Activated CD4-positive, alpha-beta memory T cell treated with anti-CD3 and anti-CD28 coated beads for 36 hours (primary cell): ENCODE measurements around the gene MAP1B. TPM values are rescaled to one million over a fixed set of nuclear protein-coding genes. Genes with fewer than 3 reads are reported as not detected.

ENCODE experiments used
- CTCF ChIA-PET: fragments of 350-600 bp; sonication (Branson Sonifier 250); formaldehyde crosslinking; loops from one replicate; lab custom pipeline; 2021; ENCODE audit warnings: antibody characterized with exemption, inconsistent platforms; lab: Charles Lee
- POLR2A ChIA-PET: fragments of 350-600 bp; sonication (Branson Sonifier 250); formaldehyde crosslinking; loops from one replicate; lab custom pipeline; 2021; ENCODE audit warnings: antibody characterized with exemption; lab: Charles Lee
- DNase-seq: peaks from one replicate; pipeline ENCODE4 v3.0.0-alpha.2; 2020
- H3K27ac Mint-ChIP-seq: one replicate; pipeline ENCODE4 v1.8.0; 2021; ENCODE audit warnings: mixed read lengths
- H3K27me3 Mint-ChIP-seq: one replicate; pipeline ENCODE4 v1.8.0; 2021; ENCODE audit warnings: mixed read lengths
- H3K36me3 Mint-ChIP-seq: one replicate; pipeline ENCODE4 v1.8.0; 2021; ENCODE audit warnings: mixed read lengths
- H3K4me1 Mint-ChIP-seq: one replicate; pipeline ENCODE4 v1.8.0; 2021; ENCODE audit warnings: low read depth, mixed read lengths
- H3K4me3 Mint-ChIP-seq: one replicate; pipeline ENCODE4 v1.8.0; 2021; ENCODE audit warnings: mild to moderate bottlenecking, mixed read lengths
- H3K9me3 Mint-ChIP-seq: one replicate; pipeline ENCODE4 v1.8.0; 2021; ENCODE audit warnings: mixed read lengths
- intact Hi-C: fragments of 100-400 bp; cut with micrococcal nuclease; formaldehyde crosslinking; loops from one replicate; pipeline ENCODE4 v1.15.1; 2023
- total RNA-seq, 2 experiments: library from RNA; stranded (reverse); gene quantifications; one replicate each; pipeline ENCODE4 v1.2.3, GENCODE V29; 2021

The MAP1B gene
- total RNA-seq, 2 experiments from 2014 or later: 0.51 to 0.78 TPM

DNA sequence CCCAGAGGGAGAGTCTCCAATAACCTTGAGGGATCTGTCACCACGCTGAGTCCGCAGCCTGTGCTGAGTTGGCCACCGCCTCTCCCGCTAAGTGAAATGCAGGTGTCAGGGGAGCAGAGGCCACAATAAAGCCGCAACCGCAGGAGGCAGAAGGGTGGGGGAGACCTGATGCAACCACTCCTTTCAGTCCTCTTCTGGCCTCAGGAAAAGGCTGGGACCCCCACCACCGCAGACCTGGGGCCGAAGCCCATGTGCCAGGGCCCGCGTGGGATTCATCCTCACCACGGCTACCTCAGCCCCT is 576 bp downstream of the MAP1B start:
- Mint-ChIP-seq H3K9me3 (no peaks in the 10 kb centered on the region), H3K4me1 (peaks cover 8% of the 10 kb centered on the region), H3K27ac (no peak overlapping the region), H3K27me3 (peaks cover 56% of the 10 kb centered on the region), H3K36me3 (no peaks in the 10 kb centered on the region), H3K4me3 (peak overlapping the region; percentile 37)
- CTCF ChIA-PET: no interaction called here
- POLR2A ChIA-PET: no interaction called here
- peak; percentile 31 for DNase-seq
- intact Hi-C loops: no loop called here

DNA sequence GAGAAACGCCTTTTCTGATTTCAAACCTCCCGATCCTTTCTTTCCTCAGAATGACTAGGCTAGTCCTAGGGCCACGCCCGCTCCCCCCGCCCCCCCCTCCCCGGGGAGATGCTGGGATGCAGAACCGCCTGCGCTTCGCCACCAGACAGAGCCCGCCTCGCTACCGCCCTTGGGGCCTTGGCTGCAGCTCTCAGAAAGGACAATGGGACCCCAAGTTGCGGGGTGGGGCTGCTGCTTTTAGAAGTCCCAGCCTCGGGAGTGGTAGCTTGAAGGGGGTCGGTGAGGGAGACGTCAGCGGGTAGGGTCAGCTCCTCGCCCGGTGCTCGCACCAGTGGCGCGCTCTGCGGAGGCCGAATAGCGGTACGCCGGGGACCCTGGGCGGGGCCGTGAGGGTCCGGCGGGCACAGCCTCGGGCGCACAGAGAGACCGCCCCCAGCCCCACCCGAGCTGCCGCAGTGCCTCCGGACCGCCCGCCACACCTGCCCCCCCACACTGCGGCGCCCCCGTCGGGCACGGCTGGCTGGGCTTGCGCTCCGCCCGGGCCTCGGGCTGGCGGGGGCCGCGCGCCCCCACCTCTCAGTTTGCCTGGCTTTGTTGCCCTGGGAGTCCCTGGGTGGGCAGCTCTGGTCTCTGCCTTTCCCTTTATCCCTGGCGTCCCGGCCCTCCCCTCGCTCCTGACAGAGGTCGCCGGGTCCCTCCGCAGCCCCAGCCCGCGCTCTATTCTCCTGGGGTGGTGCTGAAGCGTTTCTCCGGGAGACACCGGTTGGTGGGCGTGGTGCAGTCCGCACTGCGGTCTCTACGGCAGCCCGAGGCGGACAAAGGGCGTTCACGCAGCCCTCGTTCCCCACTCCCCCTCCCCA is 1.2 kb downstream of the MAP1B start:
- Mint-ChIP-seq H3K4me1 (peaks cover 8% of the 10 kb centered on the region), H3K36me3 (no peaks in the 10 kb centered on the region), H3K27me3 (peaks cover 56% of the 10 kb centered on the region), H3K9me3 (no peaks in the 10 kb centered on the region), H3K4me3 (peak overlapping the region; percentile 49), H3K27ac (no peak overlapping the region)
- CTCF ChIA-PET: no interaction called here
- peak; percentile 39 for DNase-seq
- intact Hi-C loops: no loop called here
- POLR2A ChIA-PET: no interaction called here

DNA sequence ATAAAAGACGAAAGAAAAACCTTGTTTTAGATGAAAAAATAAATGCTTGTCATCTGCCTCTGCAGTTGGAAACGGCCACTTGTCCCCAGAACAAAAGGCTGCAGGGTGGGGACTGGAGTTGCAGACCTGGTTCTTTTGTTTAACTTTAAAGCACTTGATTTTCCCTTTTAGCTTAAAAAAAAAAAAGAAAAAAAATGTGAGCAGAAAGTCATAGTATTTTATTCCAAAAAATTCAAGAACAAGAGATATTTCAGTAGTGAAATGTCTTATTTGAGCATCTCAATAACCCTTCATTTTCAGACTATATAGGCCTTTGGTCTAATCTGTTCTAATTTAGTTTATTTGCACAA is 1.8 kb downstream of the MAP1B start:
- H3K4me3 Mint-ChIP-seq: peak overlapping the region; percentile 49
- H3K27ac Mint-ChIP-seq: no peak overlapping the region
- no peak for DNase-seq
- H3K9me3 Mint-ChIP-seq: no peaks in the 10 kb centered on the region
- peaks cover 56% of the 10 kb centered on the region for H3K27me3 Mint-ChIP-seq
- peaks cover 8% of the 10 kb centered on the region for H3K4me1 Mint-ChIP-seq
- ChIA-PET CTCF (no interaction called here), POLR2A (no interaction called here)
- intact Hi-C loops: no loop called here
- no peaks in the 10 kb centered on the region for H3K36me3 Mint-ChIP-seq

DNA sequence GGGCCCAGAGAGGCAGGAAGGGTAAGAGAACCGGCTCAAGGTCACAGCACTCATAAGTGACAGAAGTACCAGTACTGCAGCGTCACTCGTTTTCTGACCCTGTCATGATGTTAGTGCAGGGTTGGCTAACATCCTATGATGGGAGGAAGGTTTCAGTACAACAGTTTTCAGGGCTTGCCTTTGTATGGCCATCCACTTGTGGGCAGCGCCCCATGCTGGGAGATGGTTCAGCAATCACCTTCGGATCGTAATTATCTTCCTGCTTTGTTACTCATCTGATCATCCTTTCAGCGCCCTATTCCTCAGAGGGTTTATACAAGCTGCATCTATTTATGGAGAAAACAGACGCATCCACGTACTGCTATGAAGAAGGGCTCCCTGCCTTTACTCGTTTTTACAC is 2.4 kb downstream of the MAP1B start:
- H3K4me3 Mint-ChIP-seq: no peak overlapping the region
- DNase-seq: no peak
- H3K4me1 Mint-ChIP-seq: peaks cover 8% of the 10 kb centered on the region
- ChIA-PET CTCF (interaction anchor here (1.0 kb wide), 1 partner anchor 91 kb away, joined by 3 read pairs; no protein-coding TSS in a partner anchor), POLR2A (no interaction called here)
- H3K27ac Mint-ChIP-seq: no peak overlapping the region
- no peaks in the 10 kb centered on the region for H3K36me3 Mint-ChIP-seq
- H3K9me3 Mint-ChIP-seq: no peaks in the 10 kb centered on the region
- intact Hi-C loops: no loop called here
- H3K27me3 Mint-ChIP-seq: peaks cover 52% of the 10 kb centered on the region

DNA sequence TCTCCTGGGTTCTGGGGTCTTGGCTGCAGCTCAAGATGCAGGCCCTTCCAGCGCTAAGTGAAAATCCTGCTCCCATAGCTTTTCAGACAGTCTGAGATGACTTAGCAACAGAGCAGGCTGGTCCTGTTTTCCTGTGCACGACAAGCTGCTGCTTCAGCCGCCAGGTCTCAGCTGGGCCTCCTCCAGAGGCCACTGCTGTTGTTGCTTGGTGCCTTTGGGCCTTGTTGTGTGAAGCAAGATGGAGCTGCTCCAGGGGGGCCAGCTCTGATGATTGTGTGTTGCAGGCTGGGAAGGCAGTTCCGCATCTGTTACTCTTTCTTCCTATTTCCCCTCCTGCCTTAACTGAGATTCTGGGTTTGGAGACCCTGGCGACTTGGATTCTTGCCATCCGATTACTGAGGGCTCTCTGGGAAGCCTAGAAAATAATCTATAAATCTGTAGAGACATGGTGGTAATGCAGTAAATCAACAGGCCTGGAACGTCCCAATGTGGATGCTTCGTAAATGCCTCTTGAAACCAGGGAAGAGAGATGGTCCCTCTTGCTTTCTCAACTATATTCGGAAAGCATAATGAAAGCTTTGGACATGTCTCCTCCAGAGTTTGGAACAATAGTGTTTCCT is 3.2 kb downstream of the MAP1B start:
- no peak for DNase-seq
- peaks cover 8% of the 10 kb centered on the region for H3K4me1 Mint-ChIP-seq
- peaks cover 54% of the 10 kb centered on the region for H3K27me3 Mint-ChIP-seq
- CTCF ChIA-PET: interaction anchor here (1.0 kb wide), 1 partner anchor 92 kb away, joined by 3 read pairs; no protein-coding TSS in a partner anchor
- intact Hi-C loops: no loop called here
- H3K4me3 Mint-ChIP-seq: no peak overlapping the region
- no peaks in the 10 kb centered on the region for H3K9me3 Mint-ChIP-seq
- no peaks in the 10 kb centered on the region for H3K36me3 Mint-ChIP-seq
- POLR2A ChIA-PET: no interaction called here
- no peak overlapping the region for H3K27ac Mint-ChIP-seq

DNA sequence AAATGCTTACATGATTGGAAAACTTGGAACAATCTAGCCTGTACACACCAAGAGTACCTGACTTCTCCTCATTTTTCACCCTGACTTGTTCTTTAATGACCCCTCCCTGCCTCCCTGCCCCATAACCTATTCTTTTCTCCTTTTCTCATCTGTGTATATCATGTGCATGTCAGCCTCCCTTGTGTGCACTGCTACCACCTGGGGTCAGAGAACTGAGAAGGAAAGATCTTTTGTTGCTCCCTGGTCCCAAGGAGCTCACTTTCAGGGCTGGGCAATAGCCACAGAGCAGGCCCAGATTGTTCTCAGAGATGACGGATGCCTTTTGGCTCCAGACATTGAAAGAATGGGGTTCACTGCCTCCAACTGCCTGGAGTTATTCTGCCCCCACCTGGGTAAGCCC is 5.1 kb downstream of the MAP1B start:
- Mint-ChIP-seq H3K9me3 (no peaks in the 10 kb centered on the region), H3K36me3 (no peaks in the 10 kb centered on the region), H3K27ac (no peak overlapping the region), H3K4me1 (peaks cover 4% of the 10 kb centered on the region), H3K27me3 (peaks cover 42% of the 10 kb centered on the region), H3K4me3 (no peak overlapping the region)
- DNase-seq: no peak
- CTCF ChIA-PET: no interaction called here
- intact Hi-C loops: no loop called here
- POLR2A ChIA-PET: no interaction called here

DNA sequence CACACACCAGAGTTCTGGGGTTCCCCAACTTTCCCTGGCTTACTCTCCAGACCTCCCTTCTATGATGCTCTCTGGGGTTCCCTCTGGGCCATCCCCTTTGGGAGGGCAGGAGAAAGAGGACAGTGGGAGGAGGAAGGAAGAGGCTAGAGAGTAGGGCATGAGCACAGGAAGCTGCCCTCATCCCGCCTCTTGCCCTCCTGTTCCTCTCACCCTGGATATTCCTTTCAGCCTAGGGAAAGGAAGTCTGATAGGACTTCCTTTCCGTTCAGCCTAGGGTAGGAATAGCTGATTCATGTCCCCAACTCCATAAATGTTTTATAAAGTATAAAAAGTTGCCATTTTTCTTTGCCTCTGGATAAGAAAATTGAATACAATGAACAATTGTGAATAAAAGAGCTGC is 7.4 kb downstream of the MAP1B start:
- peaks cover 25% of the 10 kb centered on the region for H3K27me3 Mint-ChIP-seq
- H3K4me3 Mint-ChIP-seq: no peak overlapping the region
- no peaks in the 10 kb centered on the region for H3K36me3 Mint-ChIP-seq
- no peaks in the 10 kb centered on the region for H3K4me1 Mint-ChIP-seq
- no peak overlapping the region for H3K27ac Mint-ChIP-seq
- ChIA-PET CTCF (no interaction called here), POLR2A (no interaction called here)
- no peaks in the 10 kb centered on the region for H3K9me3 Mint-ChIP-seq
- no peak for DNase-seq
- intact Hi-C loops: no loop called here

DNA sequence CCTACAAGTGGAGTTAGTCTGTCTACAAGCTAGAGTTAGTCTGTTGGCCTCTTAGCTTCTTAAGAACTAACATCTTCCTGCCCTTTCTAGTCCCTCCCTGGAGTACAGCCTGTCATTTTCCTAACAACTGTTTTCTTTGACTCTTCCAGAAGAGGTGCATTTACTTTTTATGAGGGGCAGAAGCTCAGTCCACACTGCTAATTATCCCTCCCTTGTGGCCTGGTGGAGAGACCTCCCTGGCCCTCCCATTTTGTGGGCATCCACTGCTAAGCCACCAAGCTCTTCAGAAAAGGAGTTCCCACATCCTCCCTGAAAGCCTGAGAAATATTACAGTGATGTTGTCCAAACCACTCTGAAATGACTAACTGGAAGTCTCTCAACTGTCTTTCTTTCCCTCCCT is 8.0 kb downstream of the MAP1B start:
- DNase-seq: no peak
- Mint-ChIP-seq H3K4me1 (no peaks in the 10 kb centered on the region), H3K9me3 (no peaks in the 10 kb centered on the region), H3K27me3 (peaks cover 21% of the 10 kb centered on the region), H3K27ac (no peak overlapping the region), H3K4me3 (no peak overlapping the region), H3K36me3 (no peaks in the 10 kb centered on the region)
- POLR2A ChIA-PET: no interaction called here
- CTCF ChIA-PET: no interaction called here
- intact Hi-C loops: no loop called here

DNA sequence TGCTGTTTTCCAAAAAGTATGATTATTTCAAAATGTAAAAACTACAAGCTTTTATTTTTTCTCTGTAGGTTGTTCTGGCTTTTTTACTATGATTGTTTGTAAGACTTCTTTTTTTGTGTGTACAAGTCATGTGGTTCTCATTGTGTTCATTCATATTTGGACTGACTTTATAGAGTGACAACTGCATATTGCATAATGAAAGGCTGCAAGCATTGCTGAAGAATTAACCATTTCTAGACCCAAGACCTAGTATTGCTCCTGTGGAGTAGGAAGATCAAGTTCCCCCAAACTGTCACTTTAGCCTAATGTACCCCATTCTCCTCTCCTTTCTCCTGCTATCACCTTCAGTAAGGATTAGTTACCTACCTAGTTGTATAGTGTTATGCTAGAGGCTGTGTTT is 10.0 kb downstream of the MAP1B start:
- H3K4me3 Mint-ChIP-seq: no peak overlapping the region
- POLR2A ChIA-PET: no interaction called here
- H3K27me3 Mint-ChIP-seq: peaks cover 21% of the 10 kb centered on the region
- no peaks in the 10 kb centered on the region for H3K4me1 Mint-ChIP-seq
- intact Hi-C loops: no loop called here
- no peaks in the 10 kb centered on the region for H3K9me3 Mint-ChIP-seq
- CTCF ChIA-PET: no interaction called here
- no peak for DNase-seq
- no peak overlapping the region for H3K27ac Mint-ChIP-seq
- no peaks in the 10 kb centered on the region for H3K36me3 Mint-ChIP-seq

DNA sequence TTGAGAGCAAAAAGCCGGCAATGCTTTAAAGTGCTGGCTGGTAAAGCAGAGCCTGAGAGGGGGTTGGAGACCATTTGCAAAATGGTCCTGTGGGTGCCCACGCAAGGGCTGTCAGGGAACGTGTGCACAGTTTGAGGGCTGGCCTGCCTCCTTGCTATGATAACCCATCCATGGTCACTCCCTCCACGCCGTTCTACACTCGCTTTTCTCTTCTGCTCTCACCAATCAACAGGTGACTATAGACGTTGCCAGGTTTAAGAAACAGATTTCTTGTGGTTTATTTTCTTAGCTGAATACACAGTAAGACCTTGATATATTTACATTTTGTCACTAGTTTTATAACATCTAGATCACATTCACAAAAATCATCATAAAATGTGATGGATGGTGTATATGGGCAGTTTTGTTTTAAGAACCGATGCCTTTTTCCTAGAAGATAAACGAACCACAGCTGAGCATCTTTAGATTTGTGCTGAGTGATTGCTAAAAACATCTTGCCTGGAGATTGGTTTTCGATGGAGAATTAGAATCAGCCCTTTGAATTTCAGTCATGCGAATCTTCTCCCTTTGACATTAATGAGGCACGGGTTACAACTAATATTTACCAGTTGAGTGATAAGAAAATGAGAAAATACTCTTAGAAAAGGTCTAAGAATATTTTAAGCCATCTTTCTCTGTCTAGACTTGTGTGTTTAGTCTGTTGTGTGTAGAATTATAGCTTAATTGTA is 13.9 kb downstream of the MAP1B start:
- Mint-ChIP-seq H3K36me3 (no peaks in the 10 kb centered on the region), H3K27ac (no peak overlapping the region), H3K27me3 (peaks cover 34% of the 10 kb centered on the region), H3K9me3 (no peaks in the 10 kb centered on the region), H3K4me3 (no peak overlapping the region), H3K4me1 (no peaks in the 10 kb centered on the region)
- no peak for DNase-seq
- POLR2A ChIA-PET: no interaction called here
- CTCF ChIA-PET: no interaction called here
- intact Hi-C loops: no loop called here

DNA sequence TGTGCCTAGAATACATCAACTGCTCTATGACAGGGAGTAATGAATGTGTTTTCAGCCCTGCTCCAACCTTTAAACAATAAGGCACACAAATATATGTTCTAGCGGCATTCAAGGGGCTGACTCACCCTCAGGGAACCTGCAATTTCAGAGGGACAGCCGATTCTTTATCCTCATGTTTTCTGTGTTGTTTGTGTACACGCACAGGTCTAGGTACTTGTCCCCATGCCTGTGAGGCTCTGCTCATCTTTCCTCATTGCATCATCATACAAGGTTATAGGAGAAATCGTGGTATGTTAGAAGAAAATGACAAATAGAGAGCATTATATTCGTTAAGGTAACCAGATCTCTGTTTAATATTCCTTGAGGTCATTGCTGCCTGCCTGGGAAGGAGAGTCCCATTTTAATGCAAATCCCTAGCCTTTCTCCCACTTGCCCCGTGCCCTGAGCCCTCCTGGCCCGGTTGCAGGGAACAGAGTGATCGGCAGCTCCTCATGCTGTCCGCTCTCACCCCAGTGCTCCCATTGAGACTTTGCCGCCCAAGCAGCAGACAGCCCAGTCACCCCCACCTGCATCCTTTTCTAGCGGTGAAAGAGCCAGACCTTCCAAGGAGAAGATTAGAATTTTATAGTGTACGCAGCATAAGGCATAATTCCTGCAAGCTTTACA is 14.6 kb downstream of the MAP1B start:
- Mint-ChIP-seq H3K4me1 (no peaks in the 10 kb centered on the region), H3K4me3 (no peak overlapping the region), H3K36me3 (no peaks in the 10 kb centered on the region), H3K27ac (no peak overlapping the region), H3K9me3 (no peaks in the 10 kb centered on the region), H3K27me3 (peaks cover 37% of the 10 kb centered on the region)
- no peak for DNase-seq
- intact Hi-C loops: no loop called here
- POLR2A ChIA-PET: no interaction called here
- CTCF ChIA-PET: no interaction called here

DNA sequence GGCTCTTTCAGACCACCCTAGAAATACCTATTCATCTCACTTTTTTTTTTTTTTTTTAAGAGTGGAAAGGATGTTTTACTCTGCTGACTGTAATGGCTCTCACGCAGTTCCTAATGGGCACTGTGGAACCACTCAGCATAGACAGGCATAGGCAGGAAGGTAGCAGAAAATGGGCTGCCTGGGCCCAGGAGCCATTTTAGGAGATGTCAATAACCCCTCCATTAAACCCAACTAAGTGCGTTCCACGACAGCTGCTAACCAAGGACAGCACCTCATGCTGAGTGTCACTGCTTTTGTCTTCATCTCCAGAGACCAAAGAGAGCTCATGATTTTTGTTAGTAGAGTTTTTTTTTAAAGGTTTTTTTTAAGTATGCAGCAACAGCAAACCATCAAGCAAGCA is 15.3 kb downstream of the MAP1B start:
- Mint-ChIP-seq H3K4me3 (no peak overlapping the region), H3K9me3 (no peaks in the 10 kb centered on the region), H3K4me1 (no peaks in the 10 kb centered on the region), H3K36me3 (no peaks in the 10 kb centered on the region), H3K27me3 (peaks cover 37% of the 10 kb centered on the region), H3K27ac (no peak overlapping the region)
- CTCF ChIA-PET: no interaction called here
- no peak for DNase-seq
- intact Hi-C loops: no loop called here
- POLR2A ChIA-PET: no interaction called here
